ENCODE measurements around the gene OR2F1.

DNA sequence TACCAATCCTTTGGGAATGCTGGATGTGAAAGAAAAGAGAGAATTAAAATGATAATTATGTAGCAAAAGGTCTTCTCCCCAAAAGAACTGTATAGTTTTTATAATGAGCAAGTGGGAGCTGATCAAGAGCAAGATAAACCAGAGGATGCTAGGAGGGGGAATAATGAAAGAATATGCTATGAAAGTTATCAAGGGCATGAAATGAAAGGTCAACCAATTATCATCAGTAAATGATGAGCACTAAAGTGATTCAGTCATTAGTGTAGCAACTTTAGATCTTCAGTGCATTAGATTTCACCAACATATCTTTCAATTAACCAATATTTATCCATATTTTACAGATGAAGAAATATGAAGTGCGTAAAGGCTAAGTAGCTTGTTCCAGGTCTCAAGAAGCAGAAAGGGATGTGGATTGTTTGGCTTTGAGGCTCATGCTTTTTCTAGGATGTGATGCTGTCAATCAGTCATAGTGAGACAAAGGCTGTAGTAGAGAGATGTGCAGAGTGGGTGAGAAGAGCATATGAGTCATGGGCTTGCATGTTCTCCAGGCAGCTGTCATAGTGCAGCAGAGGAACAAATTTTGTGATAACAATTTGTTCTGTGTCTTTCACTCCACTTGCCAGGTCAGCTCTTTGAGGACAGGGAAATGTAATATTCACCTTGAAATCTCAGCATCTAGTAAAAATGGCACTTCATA is 25.3 kb upstream of the OR2F1 start:
- TF ChIP-seq, protein P1, sequence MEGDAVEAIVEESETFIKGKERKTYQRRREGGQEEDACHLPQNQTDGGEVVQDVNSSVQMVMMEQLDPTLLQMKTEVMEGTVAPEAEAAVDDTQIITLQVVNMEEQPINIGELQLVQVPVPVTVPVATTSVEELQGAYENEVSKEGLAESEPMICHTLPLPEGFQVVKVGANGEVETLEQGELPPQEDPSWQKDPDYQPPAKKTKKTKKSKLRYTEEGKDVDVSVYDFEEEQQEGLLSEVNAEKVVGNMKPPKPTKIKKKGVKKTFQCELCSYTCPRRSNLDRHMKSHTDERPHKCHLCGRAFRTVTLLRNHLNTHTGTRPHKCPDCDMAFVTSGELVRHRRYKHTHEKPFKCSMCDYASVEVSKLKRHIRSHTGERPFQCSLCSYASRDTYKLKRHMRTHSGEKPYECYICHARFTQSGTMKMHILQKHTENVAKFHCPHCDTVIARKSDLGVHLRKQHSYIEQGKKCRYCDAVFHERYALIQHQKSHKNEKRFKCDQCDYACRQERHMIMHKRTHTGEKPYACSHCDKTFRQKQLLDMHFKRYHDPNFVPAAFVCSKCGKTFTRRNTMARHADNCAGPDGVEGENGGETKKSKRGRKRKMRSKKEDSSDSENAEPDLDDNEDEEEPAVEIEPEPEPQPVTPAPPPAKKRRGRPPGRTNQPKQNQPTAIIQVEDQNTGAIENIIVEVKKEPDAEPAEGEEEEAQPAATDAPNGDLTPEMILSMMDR (conservative IDR thresholded peaks at IDR 0.05): no peak
- no peak for TF ChIP-seq EZH2 (IDR thresholded peaks at IDR 0.05; ENCODE audit: low read depth)

All from PC-9 (cell line).